CD4-positive, alpha-beta T cell treated with Interleukin-6 at 100 ng/mL for 8 hours (primary cell): ENCODE data around the gene RGL3.
"Not testable (repeated sequence)": the region's sequence is repeated elsewhere in the genome, so short reads cannot be mapped to it uniquely, and the experiment has no call there.

ENCODE experiments used
- DNase-seq: peaks from one replicate; pipeline ENCODE4 v3.0.0-alpha.2; 2020; ENCODE audit warnings: mixed read lengths, low spot score

The RGL3 gene

GRCh38 chr19:11382898-11383705 lies 36.0 kb downstream of the RGL3 start:
- no peak for DNase-seq

GRCh38 chr19:11380653-11381537 lies 38.2 kb downstream of the RGL3 start:
- peak; percentile 98 for DNase-seq

- DNase-seq: no peak
Observed at GRCh38 chr19:11379857-11380350, 39.2 kb downstream of the RGL3 start.

- not testable (repeated sequence) for DNase-seq
Observed at GRCh38 chr19:11379269-11379845, 39.8 kb downstream of the RGL3 start.

GRCh38 chr19:11378319-11379189 lies 40.6 kb downstream of the RGL3 start:
- no peak for DNase-seq

- no peak for DNase-seq
Observed at GRCh38 chr19:11377756-11378155, 41.4 kb downstream of the RGL3 start.

- DNase-seq: no peak
Observed at GRCh38 chr19:11377237-11377636, 41.9 kb downstream of the RGL3 start.

- peak; percentile 86 for DNase-seq
Observed at GRCh38 chr19:11375143-11375948, 43.8 kb downstream of the RGL3 start.

- DNase-seq: peak; percentile 99
Observed at GRCh38 chr19:11374433-11375142, 44.5 kb downstream of the RGL3 start, which contains the start of gene SWSAP1. Gene SWSAP1, plus strand, starts transcription at chr19:11374666. Its CDS starts 15 bp downstream, at chr19:11374681.

- no peak for DNase-seq
Observed at GRCh38 chr19:11373885-11374432, 45.2 kb downstream of the RGL3 start.

- no peak for DNase-seq
Observed at GRCh38 chr19:11373166-11373884, 45.8 kb downstream of the RGL3 start.

- DNase-seq: no peak
Observed at GRCh38 chr19:11370744-11371143, 48.4 kb downstream of the RGL3 start.

- DNase-seq: no peak
Observed at GRCh38 chr19:11367528-11367927, 51.6 kb downstream of the RGL3 start.

GRCh38 chr19:11365557-11366117 lies 53.5 kb downstream of the RGL3 start:
- no peak for DNase-seq

GRCh38 chr19:11364935-11365334 lies 54.2 kb downstream of the RGL3 start:
- no peak for DNase-seq

- DNase-seq: no peak
Observed at GRCh38 chr19:11364296-11364904, 54.7 kb downstream of the RGL3 start.

- no peak for DNase-seq
Observed at GRCh38 chr19:11363881-11364280, 55.2 kb downstream of the RGL3 start.
